AG04450 (cell line): ENCODE results near the gene FCHSD2. TPM values are rescaled to one million over a fixed set of nuclear protein-coding genes. Genes with fewer than 3 reads are reported as not detected.

Experiments
- CTCF ChIA-PET: fragments of 300-600, 350-600 bp; formaldehyde crosslinking; extraction: SDS; loops from one replicate; lab custom pipeline; 2022; ENCODE audit warnings: antibody characterized with exemption, inconsistent platforms; lab: Charles Lee
- POLR2A ChIA-PET: fragments of 350-600 bp; formaldehyde crosslinking; extraction: SDS; loops from one replicate; lab custom pipeline; 2021; ENCODE audit warnings: antibody characterized with exemption, inconsistent platforms; lab: Yijun Ruan, JAX
- DNase-seq: peaks from one replicate; pipeline ENCODE4 v3.0.0-alpha.2; 2011; ENCODE audit warnings: low read depth, low spot score
- H3K27ac ChIP-seq: one replicate; pipeline ENCODE4 v1.5.1; 2012; ENCODE audit warnings: low read depth, low read length, control low read depth
- H3K27me3 ChIP-seq: one replicate; pipeline ENCODE4 v1.6.0; 2012; ENCODE audit warnings: low read length; ENCODE audit not compliant: control insufficient read depth, insufficient read depth
- H3K4me3 ChIP-seq: 2 replicates; pipeline ENCODE4 v1.5.1; 2011; ENCODE audit warnings: mild to moderate bottlenecking, low read depth, low read length, control low read depth
- H3K9me3 ChIP-seq: 2 replicates; pipeline ENCODE4 v1.5.1; 2012; ENCODE audit warnings: low read length; ENCODE audit not compliant: control insufficient read depth, insufficient read depth
- polyA plus RNA-seq: library from polyadenylated mRNA; depleted of rRNA; stranded (reverse); fragments of >200 nt; gene quantifications from 2 replicates; pipeline ENCODE4 v1.2.3, GENCODE V29; 2011
- TF ChIP-seq, protein P1 (sequence below): IDR thresholded peaks from 2 replicates; pipeline ENCODE4 v1.5.1; 2011; ENCODE audit warnings: low read depth, low read length, control low read depth, inconsistent platforms

The FCHSD2 gene
- polyA plus RNA-seq, 1 experiment = 24.7 TPM

DNA sequence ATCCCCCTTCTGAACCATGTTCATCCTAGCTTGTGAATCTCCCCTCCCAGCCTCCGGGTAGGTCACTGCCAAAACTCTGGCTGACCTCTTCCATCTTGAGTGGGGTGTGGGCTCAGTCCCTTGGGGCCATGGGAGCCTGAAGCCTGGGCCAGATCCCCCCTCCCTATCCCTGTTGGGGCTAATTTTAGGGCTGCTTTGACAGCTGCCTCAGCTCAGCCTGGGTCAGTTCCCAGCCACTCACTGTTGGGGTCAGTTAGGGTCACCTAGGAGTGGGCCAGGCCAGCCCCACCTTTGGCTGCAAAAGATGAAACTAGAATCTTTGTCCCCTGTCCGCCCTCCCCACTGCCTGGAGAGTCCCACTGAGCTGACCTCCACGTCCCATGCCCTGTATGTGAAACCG is 46.2 kb upstream of the FCHSD2 start:
- Histone ChIP-seq H3K4me3 (no peak overlapping the region), H3K9me3 (no peaks in the 10 kb centered on the region), H3K27ac (no peak overlapping the region), H3K27me3 (no peaks in the 10 kb centered on the region)
- TF ChIP-seq, protein P1, sequence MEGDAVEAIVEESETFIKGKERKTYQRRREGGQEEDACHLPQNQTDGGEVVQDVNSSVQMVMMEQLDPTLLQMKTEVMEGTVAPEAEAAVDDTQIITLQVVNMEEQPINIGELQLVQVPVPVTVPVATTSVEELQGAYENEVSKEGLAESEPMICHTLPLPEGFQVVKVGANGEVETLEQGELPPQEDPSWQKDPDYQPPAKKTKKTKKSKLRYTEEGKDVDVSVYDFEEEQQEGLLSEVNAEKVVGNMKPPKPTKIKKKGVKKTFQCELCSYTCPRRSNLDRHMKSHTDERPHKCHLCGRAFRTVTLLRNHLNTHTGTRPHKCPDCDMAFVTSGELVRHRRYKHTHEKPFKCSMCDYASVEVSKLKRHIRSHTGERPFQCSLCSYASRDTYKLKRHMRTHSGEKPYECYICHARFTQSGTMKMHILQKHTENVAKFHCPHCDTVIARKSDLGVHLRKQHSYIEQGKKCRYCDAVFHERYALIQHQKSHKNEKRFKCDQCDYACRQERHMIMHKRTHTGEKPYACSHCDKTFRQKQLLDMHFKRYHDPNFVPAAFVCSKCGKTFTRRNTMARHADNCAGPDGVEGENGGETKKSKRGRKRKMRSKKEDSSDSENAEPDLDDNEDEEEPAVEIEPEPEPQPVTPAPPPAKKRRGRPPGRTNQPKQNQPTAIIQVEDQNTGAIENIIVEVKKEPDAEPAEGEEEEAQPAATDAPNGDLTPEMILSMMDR = no peak
- no peak for DNase-seq
- CTCF ChIA-PET = no interaction called here
- POLR2A ChIA-PET = no interaction called here

DNA sequence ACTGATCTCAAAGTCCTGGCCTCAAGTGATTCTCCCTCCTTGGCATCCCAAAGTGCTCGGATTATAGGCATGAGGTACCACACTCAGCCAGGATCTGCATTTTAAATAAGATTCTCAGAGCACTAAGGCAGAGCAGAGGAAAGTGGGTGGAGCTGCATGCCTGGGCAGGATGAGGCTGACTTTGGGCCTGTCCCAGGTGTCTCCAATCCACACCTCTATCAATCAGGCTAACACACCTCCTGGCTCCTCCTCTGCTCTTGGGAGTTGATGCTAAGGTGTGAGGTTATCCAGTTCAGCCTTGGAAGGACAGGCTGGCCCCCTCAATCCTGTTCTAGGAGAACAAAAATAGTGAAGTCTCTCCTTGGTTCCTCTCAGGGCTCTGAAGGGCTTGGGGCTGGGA is 45.7 kb upstream of the FCHSD2 start:
- CTCF ChIA-PET = interaction anchor here (0.6 kb wide), 1 partner anchor 62 kb away, joined by 3 read pairs; no protein-coding TSS in a partner anchor

DNA sequence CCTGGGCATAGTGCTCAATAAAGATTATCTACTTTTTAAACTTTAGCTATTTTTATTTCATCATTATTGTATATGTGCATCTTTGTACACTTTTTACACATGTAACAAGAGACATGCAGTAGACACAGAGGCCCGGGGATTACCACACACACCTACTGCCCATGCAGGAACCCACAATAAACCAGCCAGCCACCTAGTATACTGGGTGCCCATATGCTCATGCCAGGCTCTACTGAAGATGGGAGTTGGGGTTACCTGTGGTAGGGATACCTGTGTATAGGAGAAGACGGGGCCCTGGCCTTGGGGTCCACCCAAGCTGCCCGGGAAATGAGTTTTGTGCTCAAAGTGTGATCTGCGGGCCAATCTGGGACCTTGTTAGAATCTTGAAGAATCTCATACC is 44.8 kb upstream of the FCHSD2 start:
- POLR2A ChIA-PET = no interaction called here
- no peak for DNase-seq
- Histone ChIP-seq H3K9me3 (no peaks in the 10 kb centered on the region), H3K4me3 (no peak overlapping the region), H3K27ac (no peak overlapping the region), H3K27me3 (peaks cover 3% of the 10 kb centered on the region)
- CTCF ChIA-PET = interaction anchor here (0.6 to 4.8 kb wide), 8 partner anchors 9 to 356 kb away, joined by 3 to 35 read pairs (median 8); no protein-coding TSS in a partner anchor
- TF ChIP-seq, protein P1 = no peak

More for the DNA sequence above, 45.7 kb upstream of the FCHSD2 start:
- no peak for DNase-seq
- Histone ChIP-seq H3K27me3 (no peaks in the 10 kb centered on the region), H3K4me3 (no peak overlapping the region), H3K9me3 (no peaks in the 10 kb centered on the region), H3K27ac (no peak overlapping the region)
- TF ChIP-seq, protein P1 = no peak
- POLR2A ChIA-PET = no interaction called here

DNA sequence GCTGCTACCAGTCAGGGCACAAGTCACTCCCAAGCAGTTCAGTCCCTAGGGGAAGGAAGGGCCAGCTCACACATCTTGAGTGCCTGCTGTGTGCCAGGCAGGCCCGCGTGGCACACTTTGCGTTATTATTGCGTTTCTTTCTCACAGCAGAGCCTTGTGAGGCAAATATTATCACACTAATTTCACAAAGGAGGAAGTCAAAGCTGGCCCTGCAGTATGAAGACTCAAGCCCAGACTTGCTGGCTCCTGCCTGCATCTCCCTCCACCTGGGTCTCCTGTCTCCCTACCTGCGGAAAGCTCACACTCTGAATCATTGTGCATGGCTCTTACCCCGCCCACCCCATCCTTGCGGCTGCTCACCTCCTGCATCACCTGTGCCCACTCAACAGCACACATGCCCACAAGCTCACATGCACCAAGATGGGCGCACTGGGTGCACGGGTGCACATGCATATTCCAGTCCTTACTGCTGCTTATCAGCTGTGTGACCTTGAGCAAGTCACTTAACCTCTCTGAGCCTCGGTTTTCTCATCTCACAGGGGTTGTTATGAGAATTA is 44.3 kb upstream of the FCHSD2 start:
- TF ChIP-seq, protein P1 = no peak
- Histone ChIP-seq H3K27me3 (peaks cover 3% of the 10 kb centered on the region), H3K4me3 (no peak overlapping the region), H3K9me3 (no peaks in the 10 kb centered on the region), H3K27ac (no peak overlapping the region)
- ChIA-PET CTCF (interaction anchor here (0.6 to 4.8 kb wide), 12 partner anchors 9 to 355 kb away, joined by 3 to 35 read pairs (median 4); no protein-coding TSS in a partner anchor), POLR2A (no interaction called here)
- no peak for DNase-seq

DNA sequence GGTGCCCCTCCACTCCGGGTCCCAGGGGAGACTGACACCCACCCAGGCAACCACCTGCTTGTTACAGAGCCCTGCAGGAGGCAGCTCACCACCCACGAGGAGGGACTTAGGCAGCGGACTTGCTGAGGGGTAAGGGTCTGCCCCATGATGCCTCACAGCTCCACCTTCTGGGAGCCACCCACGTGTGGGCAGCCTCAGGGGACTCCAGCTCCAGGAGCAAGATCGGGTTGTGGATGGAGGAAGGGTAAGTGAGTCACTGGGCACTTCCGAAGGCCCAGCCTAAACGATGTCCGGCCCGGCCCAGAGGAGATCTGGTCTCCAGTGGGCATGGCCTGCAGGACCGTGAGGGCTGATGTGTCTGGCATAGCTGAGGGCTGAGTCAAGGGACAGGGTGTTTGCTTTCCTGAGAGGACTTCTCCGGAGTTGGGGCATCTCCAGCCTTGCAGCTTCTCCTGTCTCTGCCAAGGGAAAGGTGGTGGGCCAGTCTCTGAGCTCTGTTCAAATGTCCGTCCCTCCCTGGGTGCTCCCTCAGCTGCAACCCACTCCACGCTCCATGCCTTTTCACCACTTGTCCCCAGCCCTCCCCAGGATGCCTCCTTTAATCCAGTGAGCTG is 43.7 kb upstream of the FCHSD2 start:
- ChIA-PET POLR2A (interaction anchor here (0.7 kb wide), 1 partner anchor 20 kb away, joined by 3 read pairs; no protein-coding TSS in a partner anchor), CTCF (interaction anchor here (0.6 to 4.8 kb wide), 11 partner anchors 8 to 354 kb away, joined by 3 to 35 read pairs (median 4); no protein-coding TSS in a partner anchor)
- H3K9me3 ChIP-seq = no peaks in the 10 kb centered on the region
- H3K27me3 ChIP-seq = peaks cover 3% of the 10 kb centered on the region
- DNase-seq = peak; percentile 27
- H3K4me3 ChIP-seq = no peak overlapping the region
- no peak overlapping the region for H3K27ac ChIP-seq
- TF ChIP-seq, protein P1 = no peak
